Right renal pelvis (tissue), 4 donors: ENCODE results near the gene GNG7. TPM values are rescaled to one million over a fixed set of nuclear protein-coding genes. Genes with fewer than 3 reads are reported as not detected.

Experiments
- DNase-seq, 4 donors: peaks; one replicate each; pipeline ENCODE4 v3.0.0-alpha.2; 2013; ENCODE audit warnings: low read depth in 4 of 4, low spot score in 3 of 4, missing footprints in 1 of 4
- polyA plus RNA-seq, 4 donors: library from polyadenylated mRNA; unstranded; fragments of 120-200 nt; gene quantifications; one replicate each; pipeline ENCODE4 v1.2.1, GENCODE V29; 2013; ENCODE audit not compliant: insufficient read length in 4 of 4

The GNG7 gene
- polyA plus RNA-seq, 4 donors, result 5.6 to 6.8 (median 6.3) TPM

- DNase-seq, result no peak
These were observed 25.1 kb upstream of the GNG7 start for GRCh38 chr19:2727640-2727944.

- DNase-seq, result no peak
These were observed 24.6 kb upstream of the GNG7 start for GRCh38 chr19:2726904-2727639.

GRCh38 chr19:2726160-2726855 is 23.8 kb upstream of the GNG7 start:
- no peak for DNase-seq

GRCh38 chr19:2724148-2724557 is 21.7 kb upstream of the GNG7 start:
- DNase-seq, result no peak

- DNase-seq, result no peak
These were observed 21.3 kb upstream of the GNG7 start for GRCh38 chr19:2723747-2724146.

GRCh38 chr19:2723345-2723715 is 20.8 kb upstream of the GNG7 start:
- DNase-seq, result no peak

- no peak for DNase-seq
These were observed 20.2 kb upstream of the GNG7 start for GRCh38 chr19:2722541-2723344.

- no peak for DNase-seq
These were observed 19.4 kb upstream of the GNG7 start for GRCh38 chr19:2721570-2722540.

- DNase-seq, result no peak
These were observed 18.5 kb upstream of the GNG7 start, which contains the start of gene DIRAS1 for GRCh38 chr19:2720777-2721569. DIRAS1 (minus strand) TSS chr19:2721372; CDS start chr19:2717806, 3,566 bp downstream.

- DNase-seq, result no peak
These were observed 17.7 kb upstream of the GNG7 start for GRCh38 chr19:2719920-2720776.

- no peak for DNase-seq
These were observed 16.8 kb upstream of the GNG7 start for GRCh38 chr19:2719232-2719735.

GRCh38 chr19:2717638-2718541 is 15.4 kb upstream of the GNG7 start:
- no peak for DNase-seq

GRCh38 chr19:2716722-2717637 is 14.5 kb upstream of the GNG7 start:
- no peak for DNase-seq

GRCh38 chr19:2716275-2716650 is 13.8 kb upstream of the GNG7 start:
- no peak for DNase-seq

GRCh38 chr19:2715470-2716274 is 13.2 kb upstream of the GNG7 start:
- no peak for DNase-seq
